ENCODE measurements around the gene VCX3B. TPM values are rescaled to one million over a fixed set of nuclear protein-coding genes. Genes with fewer than 3 reads are reported as not detected.
"Not testable (repeated sequence)": the region's sequence is repeated elsewhere in the genome, so short reads cannot be mapped to it uniquely, and the experiment has no call there.

VCX3B gene
- total and polyA plus RNA-seq, 4 donors = 0.08 TPM; not detected in 3

DNA sequence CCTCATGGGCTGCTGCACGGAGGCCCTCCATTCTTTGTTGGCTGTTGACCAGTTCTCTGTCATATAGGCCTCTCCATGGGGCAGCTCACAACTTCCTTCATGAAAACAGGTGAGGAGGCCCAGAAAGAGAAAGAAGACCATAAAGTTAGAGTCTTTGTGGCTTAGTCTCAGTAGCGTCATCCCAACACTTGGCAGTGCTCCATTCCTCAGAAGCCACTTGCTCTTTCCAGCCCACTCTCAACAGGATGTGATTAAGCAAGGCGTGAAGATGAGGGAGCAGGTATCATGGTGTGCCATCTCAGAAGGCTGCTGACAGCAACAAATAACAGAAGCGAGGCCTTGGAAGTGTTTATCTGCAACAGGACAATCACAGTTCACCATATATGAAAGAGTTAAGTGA, 30.4 kb downstream of the VCX3B start:
- DNase-seq (ENCODE audit: low spot score); H3K4me1 ChIP-seq (ENCODE audit: control insufficient read depth in 4 of 4, insufficient read depth in 4 of 4, low read length in 3 of 4); H3K27ac ChIP-seq (ENCODE audit: low read depth in 1 of 2, low read length in 2 of 2); H3K9me3 ChIP-seq (ENCODE audit: control insufficient read depth in 4 of 4, low read length in 3 of 4); H3K27me3 ChIP-seq (ENCODE audit: control insufficient read depth in 4 of 4, insufficient read depth in 4 of 4, low read length in 3 of 4); H3K4me3 ChIP-seq (ENCODE audit: low read depth in 1 of 3, low read length in 3 of 3); H3K36me3 ChIP-seq (ENCODE audit: control insufficient read depth in 4 of 4, insufficient read depth in 3 of 4, low read depth in 1 of 4, low read length in 3 of 4); H3K9ac ChIP-seq (ENCODE audit: low read depth in 1 of 2, low read length in 2 of 2): not testable (repeated sequence)
- WGBS = 79% methylated on average over 4 of the region's 4 CpGs

DNA sequence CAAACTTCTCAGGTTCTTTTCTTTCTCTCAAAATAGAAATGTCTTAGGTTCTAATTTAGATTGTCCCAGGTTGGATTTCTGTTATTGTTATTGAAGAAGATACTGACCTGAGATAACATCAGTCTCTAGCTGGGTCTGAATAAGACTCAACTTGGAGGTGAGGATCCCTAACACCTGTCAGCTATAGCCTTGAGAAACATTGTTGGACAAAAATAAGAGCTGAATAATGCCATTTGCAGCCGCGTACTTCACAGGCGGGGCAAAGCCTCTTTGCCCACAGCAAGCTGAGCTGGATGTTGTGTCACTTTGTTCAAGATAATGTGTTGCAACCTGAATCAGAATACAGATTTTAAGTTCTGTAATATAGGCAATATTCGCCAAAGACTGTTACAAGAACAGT, 35.6 kb downstream of the VCX3B start:
- Histone ChIP-seq H3K9me3 (ENCODE audit: control insufficient read depth in 4 of 4, low read length in 3 of 4) (no peaks in the 10 kb centered on the region), H3K9ac (ENCODE audit: low read depth in 1 of 2, low read length in 2 of 2) (no peak overlapping the region), H3K36me3 (ENCODE audit: control insufficient read depth in 4 of 4, insufficient read depth in 3 of 4, low read depth in 1 of 4, low read length in 3 of 4) (no peaks in the 10 kb centered on the region), H3K4me1 (ENCODE audit: control insufficient read depth in 4 of 4, insufficient read depth in 4 of 4, low read length in 3 of 4) (no peaks in the 10 kb centered on the region), H3K27me3 (ENCODE audit: control insufficient read depth in 4 of 4, insufficient read depth in 4 of 4, low read length in 3 of 4) (no peaks in the 10 kb centered on the region), H3K4me3 (ENCODE audit: low read depth in 1 of 3, low read length in 3 of 3) (no peak overlapping the region), H3K27ac (ENCODE audit: low read depth in 1 of 2, low read length in 2 of 2) (no peak overlapping the region)
- TF ChIP-seq NR2F2 (IDR thresholded peaks at IDR 0.05) = no peak
- TF ChIP-seq FOXA2 (IDR thresholded peaks at IDR 0.05) = no peak
- no peak for TF ChIP-seq EGR1 (IDR thresholded peaks at IDR 0.05; ENCODE audit: low read depth in 2 of 2)
- TF ChIP-seq, protein P1, sequence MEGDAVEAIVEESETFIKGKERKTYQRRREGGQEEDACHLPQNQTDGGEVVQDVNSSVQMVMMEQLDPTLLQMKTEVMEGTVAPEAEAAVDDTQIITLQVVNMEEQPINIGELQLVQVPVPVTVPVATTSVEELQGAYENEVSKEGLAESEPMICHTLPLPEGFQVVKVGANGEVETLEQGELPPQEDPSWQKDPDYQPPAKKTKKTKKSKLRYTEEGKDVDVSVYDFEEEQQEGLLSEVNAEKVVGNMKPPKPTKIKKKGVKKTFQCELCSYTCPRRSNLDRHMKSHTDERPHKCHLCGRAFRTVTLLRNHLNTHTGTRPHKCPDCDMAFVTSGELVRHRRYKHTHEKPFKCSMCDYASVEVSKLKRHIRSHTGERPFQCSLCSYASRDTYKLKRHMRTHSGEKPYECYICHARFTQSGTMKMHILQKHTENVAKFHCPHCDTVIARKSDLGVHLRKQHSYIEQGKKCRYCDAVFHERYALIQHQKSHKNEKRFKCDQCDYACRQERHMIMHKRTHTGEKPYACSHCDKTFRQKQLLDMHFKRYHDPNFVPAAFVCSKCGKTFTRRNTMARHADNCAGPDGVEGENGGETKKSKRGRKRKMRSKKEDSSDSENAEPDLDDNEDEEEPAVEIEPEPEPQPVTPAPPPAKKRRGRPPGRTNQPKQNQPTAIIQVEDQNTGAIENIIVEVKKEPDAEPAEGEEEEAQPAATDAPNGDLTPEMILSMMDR (IDR thresholded peaks at IDR 0.05; ENCODE audit: low read depth, low read length, missing input control) = no peak
- TF ChIP-seq HNF4A (conservative IDR thresholded peaks at IDR 0.05) = no peak
- WGBS = 90% methylated on average over 4 of the region's 4 CpGs
- DNase-seq (ENCODE audit: low spot score) = no peak

DNA sequence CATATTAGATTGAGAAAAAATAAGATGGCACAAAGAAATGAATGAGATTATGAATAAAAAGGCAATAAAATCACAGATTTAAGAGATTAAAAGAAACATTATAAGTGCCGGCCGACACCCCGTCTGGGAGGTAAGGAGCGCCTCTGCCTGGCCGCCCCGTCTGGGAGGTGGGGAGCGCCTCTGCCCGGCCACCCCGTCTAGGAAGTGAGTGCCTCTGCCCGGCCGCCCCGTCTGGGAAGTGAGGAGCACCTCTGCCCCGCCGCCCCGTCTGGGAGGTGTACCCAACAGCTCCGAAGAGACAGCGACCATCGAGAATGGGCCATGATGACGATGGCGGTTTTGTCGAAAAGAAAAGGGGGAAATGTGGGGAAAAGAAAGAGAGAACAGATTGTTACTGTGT, 37.5 kb downstream of the VCX3B start:
- not testable (repeated sequence) for H3K36me3 ChIP-seq (ENCODE audit: control insufficient read depth in 4 of 4, insufficient read depth in 3 of 4, low read depth in 1 of 4, low read length in 3 of 4); H3K27me3 ChIP-seq (ENCODE audit: control insufficient read depth in 4 of 4, insufficient read depth in 4 of 4, low read length in 3 of 4); H3K4me3 ChIP-seq (ENCODE audit: low read depth in 1 of 3, low read length in 3 of 3); H3K9me3 ChIP-seq (ENCODE audit: control insufficient read depth in 4 of 4, low read length in 3 of 4); DNase-seq (ENCODE audit: low spot score); H3K27ac ChIP-seq (ENCODE audit: low read depth in 1 of 2, low read length in 2 of 2); H3K9ac ChIP-seq (ENCODE audit: low read depth in 1 of 2, low read length in 2 of 2); H3K4me1 ChIP-seq (ENCODE audit: control insufficient read depth in 4 of 4, insufficient read depth in 4 of 4, low read length in 3 of 4)
- WGBS = 97% methylated on average over 21 of the region's 21 CpGs

DNA sequence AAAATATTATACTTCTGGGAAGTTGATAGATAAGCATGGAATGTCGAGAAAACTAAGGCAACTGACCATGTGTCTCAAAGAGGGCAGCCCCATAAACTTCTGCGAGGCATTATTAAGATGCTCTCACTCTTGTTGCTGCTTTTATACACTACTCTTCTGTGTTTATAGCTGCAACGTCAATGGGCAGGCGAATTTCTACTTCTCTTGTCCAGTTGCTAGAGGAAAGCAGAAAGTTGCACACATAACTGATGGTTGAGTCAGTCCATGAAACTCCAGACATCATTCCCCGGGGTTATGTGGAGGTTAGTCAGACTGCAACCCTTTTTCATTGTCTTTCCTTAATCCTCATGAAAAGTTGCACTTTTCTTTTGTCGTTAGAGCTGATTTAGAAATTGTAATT, 39.8 kb downstream of the VCX3B start:
- no peak overlapping the region for H3K4me3 ChIP-seq (ENCODE audit: low read depth in 1 of 3, low read length in 3 of 3)
- DNase-seq (ENCODE audit: low spot score) = no peak
- no peaks in the 10 kb centered on the region for H3K4me1 ChIP-seq (ENCODE audit: control insufficient read depth in 4 of 4, insufficient read depth in 4 of 4, low read length in 3 of 4)
- H3K9ac ChIP-seq (ENCODE audit: low read depth in 1 of 2, low read length in 2 of 2) = no peak overlapping the region
- H3K27ac ChIP-seq (ENCODE audit: low read depth in 1 of 2, low read length in 2 of 2) = no peak overlapping the region
- H3K9me3 ChIP-seq (ENCODE audit: control insufficient read depth in 4 of 4, low read length in 3 of 4) = no peaks in the 10 kb centered on the region
- H3K36me3 ChIP-seq (ENCODE audit: control insufficient read depth in 4 of 4, insufficient read depth in 3 of 4, low read depth in 1 of 4, low read length in 3 of 4) = no peaks in the 10 kb centered on the region
- H3K27me3 ChIP-seq (ENCODE audit: control insufficient read depth in 4 of 4, insufficient read depth in 4 of 4, low read length in 3 of 4) = peaks cover 0 to 2% (median 0%) of the 10 kb centered on the region in 4 donors
- WGBS = 67% methylated on average over 6 of the region's 6 CpGs
- TF ChIP-seq, protein P2, sequence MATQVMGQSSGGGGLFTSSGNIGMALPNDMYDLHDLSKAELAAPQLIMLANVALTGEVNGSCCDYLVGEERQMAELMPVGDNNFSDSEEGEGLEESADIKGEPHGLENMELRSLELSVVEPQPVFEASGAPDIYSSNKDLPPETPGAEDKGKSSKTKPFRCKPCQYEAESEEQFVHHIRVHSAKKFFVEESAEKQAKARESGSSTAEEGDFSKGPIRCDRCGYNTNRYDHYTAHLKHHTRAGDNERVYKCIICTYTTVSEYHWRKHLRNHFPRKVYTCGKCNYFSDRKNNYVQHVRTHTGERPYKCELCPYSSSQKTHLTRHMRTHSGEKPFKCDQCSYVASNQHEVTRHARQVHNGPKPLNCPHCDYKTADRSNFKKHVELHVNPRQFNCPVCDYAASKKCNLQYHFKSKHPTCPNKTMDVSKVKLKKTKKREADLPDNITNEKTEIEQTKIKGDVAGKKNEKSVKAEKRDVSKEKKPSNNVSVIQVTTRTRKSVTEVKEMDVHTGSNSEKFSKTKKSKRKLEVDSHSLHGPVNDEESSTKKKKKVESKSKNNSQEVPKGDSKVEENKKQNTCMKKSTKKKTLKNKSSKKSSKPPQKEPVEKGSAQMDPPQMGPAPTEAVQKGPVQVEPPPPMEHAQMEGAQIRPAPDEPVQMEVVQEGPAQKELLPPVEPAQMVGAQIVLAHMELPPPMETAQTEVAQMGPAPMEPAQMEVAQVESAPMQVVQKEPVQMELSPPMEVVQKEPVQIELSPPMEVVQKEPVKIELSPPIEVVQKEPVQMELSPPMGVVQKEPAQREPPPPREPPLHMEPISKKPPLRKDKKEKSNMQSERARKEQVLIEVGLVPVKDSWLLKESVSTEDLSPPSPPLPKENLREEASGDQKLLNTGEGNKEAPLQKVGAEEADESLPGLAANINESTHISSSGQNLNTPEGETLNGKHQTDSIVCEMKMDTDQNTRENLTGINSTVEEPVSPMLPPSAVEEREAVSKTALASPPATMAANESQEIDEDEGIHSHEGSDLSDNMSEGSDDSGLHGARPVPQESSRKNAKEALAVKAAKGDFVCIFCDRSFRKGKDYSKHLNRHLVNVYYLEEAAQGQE (IDR thresholded peaks at IDR 0.05) = no peak
- TF ChIP-seq HNF4A (conservative IDR thresholded peaks at IDR 0.05) = no peak
